Osteocyte (in vitro differentiated cells): ENCODE results near the gene TMEM218. TPM values are rescaled to one million over a fixed set of nuclear protein-coding genes. Genes with fewer than 3 reads are reported as not detected.

Source experiments
- DNase-seq: peaks from one replicate; pipeline ENCODE4 v3.0.0; 2021; ENCODE audit warnings: mixed read lengths; ENCODE audit not compliant: unreplicated experiment; ENCODE audit errors: extremely low spot score
- H3K27ac Mint-ChIP-seq: one replicate; pipeline ENCODE4 v1.8.0; 2021; ENCODE audit warnings: mild to moderate bottlenecking, mixed read lengths; ENCODE audit not compliant: unreplicated experiment
- H3K27me3 Mint-ChIP-seq: one replicate; pipeline ENCODE4 v1.8.0; 2021; ENCODE audit warnings: mixed read lengths; ENCODE audit not compliant: unreplicated experiment
- H3K36me3 Mint-ChIP-seq: one replicate; pipeline ENCODE4 v1.8.0; 2021; ENCODE audit warnings: mixed read lengths; ENCODE audit not compliant: unreplicated experiment
- H3K4me1 Mint-ChIP-seq: one replicate; pipeline ENCODE4 v1.8.0; 2021; ENCODE audit warnings: mixed read lengths; ENCODE audit not compliant: unreplicated experiment
- H3K4me3 Mint-ChIP-seq: one replicate; pipeline ENCODE4 v1.8.0; 2021; ENCODE audit warnings: mild to moderate bottlenecking, moderate library complexity, mixed read lengths; ENCODE audit not compliant: unreplicated experiment
- H3K9me3 Mint-ChIP-seq: one replicate; pipeline ENCODE4 v1.8.0; 2021; ENCODE audit warnings: mixed read lengths; ENCODE audit not compliant: unreplicated experiment
- CTCF ChIP-seq: fragments of 200-600 bp; sonication (generic); IDR thresholded peaks from 2 replicates; pipeline ENCODE4 v1.5.0; 2021; ENCODE audit warnings: antibody characterized with exemption, mild to moderate bottlenecking, moderate library complexity
- total RNA-seq: library from RNA; stranded (reverse); gene quantifications from 2 replicates; pipeline ENCODE4 v1.2.1, GENCODE V29; 2021

Gene TMEM218
- total RNA-seq, 1 donor from 2014 or later = 19.9 TPM

GRCh38 chr11:125088576-125089455, 22.6 kb downstream of the TMEM218 start:
- Mint-ChIP-seq H3K27me3 (no peaks in the 10 kb centered on the region), H3K27ac (no peak overlapping the region)

GRCh38 chr11:125088123-125088522, 23.3 kb downstream of the TMEM218 start:
- peaks cover 20% of the 10 kb centered on the region for H3K4me1 Mint-ChIP-seq

More at GRCh38 chr11:125088576-125089455, 22.6 kb downstream of the TMEM218 start:
- H3K4me1 Mint-ChIP-seq = peaks cover 15% of the 10 kb centered on the region
- H3K9me3 Mint-ChIP-seq = no peaks in the 10 kb centered on the region
- TF ChIP-seq CTCF = no peak
- H3K4me3 Mint-ChIP-seq = no peak overlapping the region
- DNase-seq = peak; percentile 57
- H3K36me3 Mint-ChIP-seq = no peaks in the 10 kb centered on the region

GRCh38 chr11:125086633-125087296, 24.7 kb downstream of the TMEM218 start:
- no peak overlapping the region for H3K4me3 Mint-ChIP-seq
- H3K27ac Mint-ChIP-seq = no peak overlapping the region
- H3K9me3 Mint-ChIP-seq = no peaks in the 10 kb centered on the region
- H3K27me3 Mint-ChIP-seq = no peaks in the 10 kb centered on the region
- peaks cover 25% of the 10 kb centered on the region for H3K4me1 Mint-ChIP-seq
- H3K36me3 Mint-ChIP-seq = no peaks in the 10 kb centered on the region
- no peak for TF ChIP-seq CTCF
- DNase-seq = no peak

More at GRCh38 chr11:125088123-125088522, 23.3 kb downstream of the TMEM218 start:
- Mint-ChIP-seq H3K27ac (no peak overlapping the region), H3K27me3 (no peaks in the 10 kb centered on the region), H3K9me3 (no peaks in the 10 kb centered on the region), H3K36me3 (no peaks in the 10 kb centered on the region), H3K4me3 (no peak overlapping the region)
- no peak for TF ChIP-seq CTCF
- DNase-seq = no peak

GRCh38 chr11:125085301-125086081, 25.9 kb downstream of the TMEM218 start:
- TF ChIP-seq CTCF = no peak
- DNase-seq = peak; percentile 83
- H3K27me3 Mint-ChIP-seq = no peaks in the 10 kb centered on the region
- H3K4me1 Mint-ChIP-seq = peaks cover 19% of the 10 kb centered on the region
- H3K27ac Mint-ChIP-seq = no peak overlapping the region
- no peaks in the 10 kb centered on the region for H3K36me3 Mint-ChIP-seq
- H3K9me3 Mint-ChIP-seq = no peaks in the 10 kb centered on the region
- no peak overlapping the region for H3K4me3 Mint-ChIP-seq
